Gastrocnemius medialis (tissue), 4 donors: ENCODE measurements around the gene THAP7.

Source experiments
- CTCF ChIP-seq, 5 experiments: fragments of 450-650 bp in 3 of 5; fragments of 200-600 bp in 2 of 5; sonication (generic) in 2 of 5; IDR thresholded peaks in 4 of 5; conservative IDR thresholded peaks in 1 of 5; 1 replicate in 4 of 5; 2 replicates in 1 of 5; pipeline ENCODE4 v1.5.1; 2016 to 2019; ENCODE audit warnings: antibody characterized with exemption in 5 of 5, mild to moderate bottlenecking in 3 of 5, moderate library complexity in 3 of 5
- POLR2A ChIP-seq, 2 donors: fragments of 450-650 bp; IDR thresholded peaks; one replicate each; pipeline ENCODE4 v1.6.1; 2017; ENCODE audit warnings: antibody characterized with exemption in 2 of 2, mild to moderate bottlenecking in 2 of 2, moderate library complexity in 2 of 2

GRCh38 chr22:20979940-20980453, 21.9 kb downstream of the THAP7 start:
- TF ChIP-seq CTCF (IDR thresholded peaks at IDR 0.05 in 4 of 5, conservative IDR thresholded peaks at IDR 0.05 in 1 of 5) (no peak), POLR2A (IDR thresholded peaks at IDR 0.05) (no peak)
